H9 (cell line): ENCODE measurements around the gene CATSPER1. TPM values are rescaled to one million over a fixed set of nuclear protein-coding genes. Genes with fewer than 3 reads are reported as not detected.

Experiments
- DNase-seq: peaks from one replicate; pipeline ENCODE4 v3.0.0-alpha.2; 2017
- H2AFZ ChIP-seq: one replicate; pipeline ENCODE4 v1.6.1; 2013; ENCODE audit warnings: mild to moderate bottlenecking, low read length, control low read depth, moderate library complexity
- H2AK5ac ChIP-seq: 2 replicates; pipeline ENCODE4 v1.6.1; 2013; ENCODE audit warnings: low read length, control low read depth, mixed read lengths; ENCODE audit not compliant: insufficient read length
- H2BK120ac ChIP-seq: one replicate; pipeline ENCODE4 v1.6.1; 2013; ENCODE audit warnings: low read depth, mild to moderate bottlenecking, low read length, control low read depth, inconsistent platforms; ENCODE audit not compliant: poor library complexity, severe bottlenecking
- H2BK12ac ChIP-seq: 2 replicates; pipeline ENCODE4 v1.6.1; 2013; ENCODE audit warnings: low read length, control low read depth, mixed read lengths, low read depth; ENCODE audit not compliant: insufficient read length
- H2BK15ac ChIP-seq: 2 replicates; pipeline ENCODE4 v1.6.1; 2013; ENCODE audit warnings: low read depth, low read length, control low read depth
- H2BK20ac ChIP-seq: one replicate; pipeline ENCODE4 v1.6.1; 2013; ENCODE audit warnings: low read depth, mild to moderate bottlenecking, low read length, control low read depth, inconsistent platforms; ENCODE audit not compliant: poor library complexity, severe bottlenecking
- H2BK5ac ChIP-seq: 2 replicates; pipeline ENCODE4 v1.6.1; 2013; ENCODE audit warnings: low read length, control low read depth, mixed read lengths; ENCODE audit not compliant: insufficient read length
- H3K14ac ChIP-seq: 2 replicates; pipeline ENCODE4 v1.6.1; 2013; ENCODE audit warnings: low read length, control low read depth; ENCODE audit not compliant: insufficient read depth
- H3K18ac ChIP-seq: 2 replicates; pipeline ENCODE4 v1.6.1; 2013; ENCODE audit warnings: low read depth, mild to moderate bottlenecking, mixed read lengths, low read length, control low read depth; ENCODE audit not compliant: insufficient read length
- H3K23ac ChIP-seq: 2 replicates; pipeline ENCODE4 v1.6.1; 2013; ENCODE audit warnings: low read length, control low read depth, mixed read lengths, low read depth; ENCODE audit not compliant: insufficient read length
- H3K23me2 ChIP-seq: 2 replicates; pipeline ENCODE4 v1.6.1; 2013; ENCODE audit warnings: low read depth, mild to moderate bottlenecking, mixed read lengths, low read length, control low read depth; ENCODE audit not compliant: insufficient read length, poor library complexity, severe bottlenecking
- H3K27ac ChIP-seq: 2 replicates; pipeline ENCODE4 v1.5.1; 2013; ENCODE audit warnings: low read length, control low read depth, mixed read lengths, low read depth; ENCODE audit not compliant: insufficient read length
- H3K27me3 ChIP-seq: 2 replicates; pipeline ENCODE4 v1.6.1; 2013; ENCODE audit warnings: low read length, control low read depth, inconsistent platforms; ENCODE audit not compliant: insufficient read depth
- H3K4ac ChIP-seq: 2 replicates; pipeline ENCODE4 v1.6.1; 2013; ENCODE audit warnings: low read depth, mild to moderate bottlenecking, control low read depth, inconsistent platforms, low read length, moderate library complexity
- H3K4me1 ChIP-seq: 2 replicates; pipeline ENCODE4 v1.6.1; 2013; ENCODE audit warnings: low read length, control low read depth, inconsistent platforms; ENCODE audit not compliant: insufficient read depth
- H3K4me2 ChIP-seq: 2 replicates; pipeline ENCODE4 v1.6.1; 2013; ENCODE audit warnings: low read length, control low read depth, mixed read lengths; ENCODE audit not compliant: insufficient read length, insufficient read depth
- H3K56ac ChIP-seq: 2 replicates; pipeline ENCODE4 v1.6.1; 2013; ENCODE audit warnings: low read depth, mild to moderate bottlenecking, mixed read lengths, low read length, control low read depth; ENCODE audit not compliant: insufficient read length
- H3K79me1 ChIP-seq: 2 replicates; pipeline ENCODE4 v1.6.1; 2013; ENCODE audit warnings: low read depth, mild to moderate bottlenecking, moderate library complexity, low read length, control low read depth, inconsistent platforms; ENCODE audit not compliant: insufficient read depth, poor library complexity, severe bottlenecking
- H3K79me2 ChIP-seq: 2 replicates; pipeline ENCODE4 v1.6.1; 2013; ENCODE audit warnings: low read length, control low read depth, inconsistent platforms; ENCODE audit not compliant: insufficient read depth
- H3K9ac ChIP-seq: 2 replicates; pipeline ENCODE4 v1.6.1; 2013; ENCODE audit warnings: low read length, control low read depth, mixed read lengths; ENCODE audit not compliant: insufficient read length; ENCODE audit errors: extremely low read depth
- H3K9me3 ChIP-seq: one replicate; pipeline ENCODE4 v1.6.1; 2013; ENCODE audit warnings: low read depth, low read length, inconsistent platforms; ENCODE audit not compliant: control insufficient read depth
- H3T11ph ChIP-seq: one replicate; pipeline ENCODE4 v1.6.1; 2013; ENCODE audit warnings: mild to moderate bottlenecking, low read length, control low read depth, inconsistent platforms
- H4K20me1 ChIP-seq: one replicate; pipeline ENCODE4 v1.6.1; 2013; ENCODE audit not compliant: control insufficient read depth, insufficient read length, insufficient read depth
- H4K5ac ChIP-seq: 2 replicates; pipeline ENCODE4 v1.6.1; 2013; ENCODE audit warnings: low read depth, mild to moderate bottlenecking, mixed read lengths, low read length, control low read depth; ENCODE audit not compliant: insufficient read length
- H4K8ac ChIP-seq: replicated peaks from 2 replicates; pipeline ENCODE4 v1.6.1; 2013; ENCODE audit warnings: low read length, control low read depth, mixed read lengths, low read depth; ENCODE audit not compliant: insufficient read length
- H4K91ac ChIP-seq: 2 replicates; pipeline ENCODE4 v1.6.1; 2013; ENCODE audit warnings: low read depth, mild to moderate bottlenecking, moderate library complexity, mixed read lengths, low read length, control low read depth; ENCODE audit not compliant: insufficient read length
- H3K27ac Mint-ChIP-seq, 3 experiments: 2 replicates in 2 of 3; 3 replicates in 1 of 3; pipeline ENCODE4 v1.8.0; 2020 to 2021; ENCODE audit warnings: mixed read lengths in 3 of 3, mild to moderate bottlenecking in 1 of 3, moderate library complexity in 1 of 3
- H3K27me3 Mint-ChIP-seq: 2 replicates; pipeline ENCODE4 v1.8.0; 2021; ENCODE audit warnings: low read depth, mild to moderate bottlenecking, moderate library complexity, mixed read lengths
- H3K36me3 Mint-ChIP-seq, 3 experiments: 2 replicates in 2 of 3; 3 replicates in 1 of 3; pipeline ENCODE4 v1.8.0; 2020 to 2021; ENCODE audit warnings: low read depth in 3 of 3, mixed read lengths in 3 of 3; ENCODE audit not compliant: insufficient read depth in 1 of 3
- H3K4me1 Mint-ChIP-seq, 2 experiments: 2 replicates each; pipeline ENCODE4 v1.8.0; 2020; ENCODE audit warnings: mixed read lengths in 2 of 2
- H3K4me3 Mint-ChIP-seq, 2 experiments: 2 replicates in 1 of 2; 3 replicates in 1 of 2; pipeline ENCODE4 v1.8.0; 2020 to 2021; ENCODE audit warnings: mild to moderate bottlenecking in 2 of 2, mixed read lengths in 2 of 2, moderate library complexity in 1 of 2
- H3K9me3 Mint-ChIP-seq, 2 experiments: 2 replicates in 1 of 2; 3 replicates in 1 of 2; pipeline ENCODE4 v1.8.0; 2020; ENCODE audit warnings: mild to moderate bottlenecking in 2 of 2, mixed read lengths in 2 of 2, moderate library complexity in 1 of 2
- WGBS: extraction: QIAGEN DNeasy Blood & Tissue Kit; methylation state at CpG from one replicate; pipeline ENCODE4 v1.1.7; 2013; ENCODE audit warnings: missing lambda C conversion rate, low lambda C conversion rate, mixed read lengths; ENCODE audit not compliant: insufficient read length; ENCODE audit errors: extremely low coverage; 5-methylcytosine and 5-hydroxymethylcytosine counted together
- total RNA-seq: library from RNA; stranded (reverse); gene quantifications from 2 replicates; pipeline ENCODE4 v1.2.1, GENCODE V29; 2021
- TF ChIP-seq, protein P1 (sequence below): fragments of 200-600 bp; sonication (generic); conservative IDR thresholded peaks from 3 replicates; pipeline ENCODE4 v1.8.0; 2021; ENCODE audit warnings: antibody characterized with exemption, mild to moderate bottlenecking

CATSPER1 gene
- total RNA-seq, 1 experiment from 2014 or later, result not detected

DNA sequence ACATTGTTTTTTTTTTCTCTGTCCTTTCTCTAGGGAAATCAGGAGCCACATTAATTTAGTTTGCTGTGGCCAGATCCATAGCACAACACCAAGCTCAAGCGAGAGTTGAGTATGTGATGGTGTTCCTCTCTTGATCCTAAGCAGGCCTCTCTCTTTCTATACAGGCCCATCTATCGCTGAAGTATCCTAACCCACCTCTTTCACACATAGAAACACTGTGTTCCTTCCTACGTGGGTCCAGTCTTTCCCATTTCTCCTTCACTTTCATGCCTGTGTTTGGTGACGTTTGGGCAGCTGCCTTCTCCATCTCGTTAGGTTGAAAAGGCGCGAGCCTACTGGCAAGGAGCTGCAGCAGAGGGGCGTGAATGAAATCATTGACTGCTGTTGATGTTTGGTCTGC, 46.2 kb upstream of the CATSPER1 start:
- no peak overlapping the region for H3T11ph ChIP-seq
- H3K9me3 ChIP-seq, result no peaks in the 10 kb centered on the region
- H2BK15ac ChIP-seq, result no peak overlapping the region
- H4K20me1 ChIP-seq, result no peaks in the 10 kb centered on the region
- H2BK20ac ChIP-seq, result no peak overlapping the region
- H3K27ac Mint-ChIP-seq, result no peak overlapping the region
- H3K4me1 ChIP-seq, result no peaks in the 10 kb centered on the region
- H3K27me3 Mint-ChIP-seq, result no peaks in the 10 kb centered on the region
- no peak for DNase-seq
- no peak overlapping the region for H2BK120ac ChIP-seq
- no peak overlapping the region for H2BK12ac ChIP-seq
- H4K91ac ChIP-seq, result no peak overlapping the region
- no peak overlapping the region for H3K56ac ChIP-seq
- H3K27me3 ChIP-seq, result no peaks in the 10 kb centered on the region
- no peak overlapping the region for H3K27ac ChIP-seq
- no peak overlapping the region for H3K14ac ChIP-seq
- TF ChIP-seq, protein P1, sequence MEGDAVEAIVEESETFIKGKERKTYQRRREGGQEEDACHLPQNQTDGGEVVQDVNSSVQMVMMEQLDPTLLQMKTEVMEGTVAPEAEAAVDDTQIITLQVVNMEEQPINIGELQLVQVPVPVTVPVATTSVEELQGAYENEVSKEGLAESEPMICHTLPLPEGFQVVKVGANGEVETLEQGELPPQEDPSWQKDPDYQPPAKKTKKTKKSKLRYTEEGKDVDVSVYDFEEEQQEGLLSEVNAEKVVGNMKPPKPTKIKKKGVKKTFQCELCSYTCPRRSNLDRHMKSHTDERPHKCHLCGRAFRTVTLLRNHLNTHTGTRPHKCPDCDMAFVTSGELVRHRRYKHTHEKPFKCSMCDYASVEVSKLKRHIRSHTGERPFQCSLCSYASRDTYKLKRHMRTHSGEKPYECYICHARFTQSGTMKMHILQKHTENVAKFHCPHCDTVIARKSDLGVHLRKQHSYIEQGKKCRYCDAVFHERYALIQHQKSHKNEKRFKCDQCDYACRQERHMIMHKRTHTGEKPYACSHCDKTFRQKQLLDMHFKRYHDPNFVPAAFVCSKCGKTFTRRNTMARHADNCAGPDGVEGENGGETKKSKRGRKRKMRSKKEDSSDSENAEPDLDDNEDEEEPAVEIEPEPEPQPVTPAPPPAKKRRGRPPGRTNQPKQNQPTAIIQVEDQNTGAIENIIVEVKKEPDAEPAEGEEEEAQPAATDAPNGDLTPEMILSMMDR, result no peak
- no CpG with 5 or more reads among the region's 8 CpGs for WGBS
- H4K5ac ChIP-seq, result no peak overlapping the region
- H3K4me1 Mint-ChIP-seq, result peaks cover 21 to 32% of the 10 kb centered on the region in 2 experiments
- no peak overlapping the region for H3K9ac ChIP-seq
- no peak overlapping the region for H2BK5ac ChIP-seq
- H2AK5ac ChIP-seq, result no peak overlapping the region
- no peak overlapping the region for H3K23ac ChIP-seq
- H4K8ac ChIP-seq, result no peak overlapping the region
- no peak overlapping the region for H3K18ac ChIP-seq
- peaks cover 4% of the 10 kb centered on the region for H3K23me2 ChIP-seq
- H2AFZ ChIP-seq, result no peak overlapping the region
- no peaks in the 10 kb centered on the region for H3K79me1 ChIP-seq
- H3K4me2 ChIP-seq, result no peak overlapping the region
- H3K79me2 ChIP-seq, result peaks cover 2% of the 10 kb centered on the region; the same call in 1 of the 2 replicates
- no peak overlapping the region for H3K4ac ChIP-seq
- H3K9me3 Mint-ChIP-seq, result no peaks in the 10 kb centered on the region; a peak in 1 of 5 replicates
- peaks cover 14 to 40% (median 25%) of the 10 kb centered on the region in 3 experiments for H3K36me3 Mint-ChIP-seq
- H3K4me3 Mint-ChIP-seq, result peak overlapping the region in 1 of 2 experiments; percentile 39; a peak in 2 of 5 replicates
